Smooth muscle cell of the brain vasculature (primary cell): ENCODE measurements around the gene POU5F1.
"Not testable (repeated sequence)": the region's sequence is repeated elsewhere in the genome, so short reads cannot be mapped to it uniquely, and the experiment has no call there.

Experiments used
- DNase-seq: peaks from one replicate; pipeline ENCODE4 v3.0.0-alpha.2; 2012; ENCODE audit warnings: low read depth, low spot score

The POU5F1 gene

GRCh38 chr6:31170600-31170881 lies at the start of gene POU5F1:
TSS of gene POU5F1 (minus strand) at chr6:31170682. CDS start at chr6:31170620, 62 bp downstream.
- DNase-seq = no peak

- DNase-seq = no peak
These were observed 45.9 kb upstream of the POU5F1 start for GRCh38 chr6:31216208-31216898.

- DNase-seq = not testable (repeated sequence)
These were observed 44.7 kb upstream of the POU5F1 start for GRCh38 chr6:31215216-31215615.

GRCh38 chr6:31214516-31214915 lies 44.0 kb upstream of the POU5F1 start:
- DNase-seq = no peak

GRCh38 chr6:31210741-31211532 lies 40.5 kb upstream of the POU5F1 start:
- DNase-seq = no peak

GRCh38 chr6:31210123-31210522 lies 39.6 kb upstream of the POU5F1 start:
- no peak for DNase-seq

GRCh38 chr6:31209137-31209536 lies 38.7 kb upstream of the POU5F1 start:
- no peak for DNase-seq

GRCh38 chr6:31208506-31208905 lies 38.0 kb upstream of the POU5F1 start:
- no peak for DNase-seq

- no peak for DNase-seq
These were observed 35.2 kb upstream of the POU5F1 start for GRCh38 chr6:31205638-31206037.

GRCh38 chr6:31204751-31205145 lies 34.3 kb upstream of the POU5F1 start:
- DNase-seq = no peak

GRCh38 chr6:31203345-31203979 lies 33.0 kb upstream of the POU5F1 start:
- no peak for DNase-seq

- DNase-seq = no peak
These were observed 32.0 kb upstream of the POU5F1 start for GRCh38 chr6:31202259-31203166.

- DNase-seq = not testable (repeated sequence)
These were observed 28.6 kb upstream of the POU5F1 start for GRCh38 chr6:31199105-31199452.

GRCh38 chr6:31197559-31198305 lies 27.2 kb upstream of the POU5F1 start:
- DNase-seq = no peak

- DNase-seq = not testable (repeated sequence)
These were observed 26.0 kb upstream of the POU5F1 start for GRCh38 chr6:31196251-31197022.

- DNase-seq = not testable (repeated sequence)
These were observed 25.0 kb upstream of the POU5F1 start for GRCh38 chr6:31195308-31195979.

GRCh38 chr6:31194061-31194834 lies 23.8 kb upstream of the POU5F1 start:
- DNase-seq = no peak

- no peak for DNase-seq
These were observed 22.7 kb upstream of the POU5F1 start for GRCh38 chr6:31193206-31193605.
